MM.1S (cell line): ENCODE measurements around the gene C1QTNF6.

ENCODE experiments used
- EZH2 ChIP-seq: fragments of 300-600 bp; sonication (generic); optimal IDR thresholded peaks from 2 replicates; pipeline ENCODE3; 2017; ENCODE audit warnings: low read depth, mild to moderate bottlenecking, antibody characterized with exemption, low read length, mixed read lengths
- EZH2phosphoT487 ChIP-seq: fragments of 300-600 bp; sonication (generic); IDR thresholded peaks from 2 replicates; pipeline ENCODE4 v1.6.1; 2018; ENCODE audit warnings: antibody characterized with exemption, low read length
- TF ChIP-seq, protein P1 (sequence below): fragments of 300-600 bp; sonication (generic); IDR thresholded peaks from 2 replicates; pipeline ENCODE4 v1.5.1; 2016; ENCODE audit warnings: antibody characterized with exemption, low read length, mixed read lengths

DNA sequence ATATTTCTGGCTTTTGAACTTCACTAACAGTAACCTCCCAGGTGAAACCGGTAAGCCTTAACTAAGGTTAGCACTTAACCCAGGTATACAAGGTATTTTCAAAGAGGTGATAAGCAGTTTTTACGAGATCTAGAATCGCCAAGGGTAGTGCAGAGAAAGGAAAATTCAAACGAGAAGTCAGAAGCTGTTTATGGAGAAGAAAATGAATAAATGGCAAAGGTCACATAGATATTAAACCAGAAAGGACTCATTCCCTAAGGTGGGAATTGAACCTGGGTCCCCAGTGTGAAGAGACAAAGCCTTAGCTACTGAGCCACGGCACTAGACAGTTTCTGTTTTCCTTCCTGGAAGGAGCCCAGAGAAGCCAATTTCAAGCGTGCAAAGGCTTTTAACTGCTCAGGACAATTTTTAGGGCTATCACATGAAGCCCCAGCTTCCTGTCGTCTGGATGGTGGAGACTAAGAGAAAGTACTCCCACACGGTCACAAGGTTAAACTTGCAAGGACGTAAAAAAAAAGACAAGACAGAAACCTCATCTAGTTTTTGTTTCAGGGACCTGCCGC is 5.7 kb upstream of the C1QTNF6 start:
- TF ChIP-seq, protein P1, sequence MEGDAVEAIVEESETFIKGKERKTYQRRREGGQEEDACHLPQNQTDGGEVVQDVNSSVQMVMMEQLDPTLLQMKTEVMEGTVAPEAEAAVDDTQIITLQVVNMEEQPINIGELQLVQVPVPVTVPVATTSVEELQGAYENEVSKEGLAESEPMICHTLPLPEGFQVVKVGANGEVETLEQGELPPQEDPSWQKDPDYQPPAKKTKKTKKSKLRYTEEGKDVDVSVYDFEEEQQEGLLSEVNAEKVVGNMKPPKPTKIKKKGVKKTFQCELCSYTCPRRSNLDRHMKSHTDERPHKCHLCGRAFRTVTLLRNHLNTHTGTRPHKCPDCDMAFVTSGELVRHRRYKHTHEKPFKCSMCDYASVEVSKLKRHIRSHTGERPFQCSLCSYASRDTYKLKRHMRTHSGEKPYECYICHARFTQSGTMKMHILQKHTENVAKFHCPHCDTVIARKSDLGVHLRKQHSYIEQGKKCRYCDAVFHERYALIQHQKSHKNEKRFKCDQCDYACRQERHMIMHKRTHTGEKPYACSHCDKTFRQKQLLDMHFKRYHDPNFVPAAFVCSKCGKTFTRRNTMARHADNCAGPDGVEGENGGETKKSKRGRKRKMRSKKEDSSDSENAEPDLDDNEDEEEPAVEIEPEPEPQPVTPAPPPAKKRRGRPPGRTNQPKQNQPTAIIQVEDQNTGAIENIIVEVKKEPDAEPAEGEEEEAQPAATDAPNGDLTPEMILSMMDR = no peak
- TF ChIP-seq EZH2 (no peak), EZH2phosphoT487 (no peak)
